Kidney epithelial cell (primary cell): ENCODE results near the gene ETV4. TPM values are rescaled to one million over a fixed set of nuclear protein-coding genes. Genes with fewer than 3 reads are reported as not detected.

ENCODE experiments used
- DNase-seq: peaks from one replicate; pipeline ENCODE4 v3.0.0-alpha.2; 2010; ENCODE audit warnings: low read depth
- H3K27me3 ChIP-seq: 2 replicates; pipeline ENCODE4 v1.6.0; 2011; ENCODE audit warnings: low read length; ENCODE audit not compliant: control insufficient read depth, insufficient read depth
- H3K36me3 ChIP-seq: 2 replicates; pipeline ENCODE4 v1.5.1; 2011; ENCODE audit warnings: low read length; ENCODE audit not compliant: control insufficient read depth, insufficient read depth
- H3K4me3 ChIP-seq: 2 replicates; pipeline ENCODE4 v1.5.1; 2011; ENCODE audit warnings: low read depth, mild to moderate bottlenecking, control low read depth, low read length
- CTCF ChIP-seq: IDR thresholded peaks from 2 replicates; pipeline ENCODE4 v1.5.1; 2011; ENCODE audit warnings: mild to moderate bottlenecking, moderate library complexity, low read length, control low read depth, inconsistent platforms; ENCODE audit not compliant: insufficient read depth, poor library complexity, severe bottlenecking
- total RNA-seq: library from RNA; depleted of rRNA; stranded (reverse); fragments of >200 nt; gene quantifications from 2 replicates; pipeline ENCODE4 v1.2.3, GENCODE V29; 2015

Gene ETV4
- total RNA-seq, 1 donor from 2014 or later: 42.1 TPM

- DNase-seq: no peak
- no peak overlapping the region for H3K4me3 ChIP-seq
- no peaks in the 10 kb centered on the region for H3K36me3 ChIP-seq
- TF ChIP-seq CTCF: no peak
- no peaks in the 10 kb centered on the region for H3K27me3 ChIP-seq
Observed at GRCh38 chr17:43574896-43575525, 28.9 kb upstream of the ETV4 start.

GRCh38 chr17:43574348-43574747 lies 28.2 kb upstream of the ETV4 start:
- Histone ChIP-seq H3K4me3 (no peak overlapping the region), H3K36me3 (no peaks in the 10 kb centered on the region), H3K27me3 (no peaks in the 10 kb centered on the region)
- DNase-seq: no peak
- TF ChIP-seq CTCF: no peak

GRCh38 chr17:43573579-43574321 lies 27.6 kb upstream of the ETV4 start:
- no peak for DNase-seq
- no peak for TF ChIP-seq CTCF
- H3K4me3 ChIP-seq: no peak overlapping the region

GRCh38 chr17:43572368-43572980 lies 26.3 kb upstream of the ETV4 start:
- Histone ChIP-seq H3K27me3 (no peaks in the 10 kb centered on the region), H3K4me3 (no peak overlapping the region), H3K36me3 (no peaks in the 10 kb centered on the region)
- TF ChIP-seq CTCF: no peak
- DNase-seq: no peak

More at GRCh38 chr17:43573579-43574321, 27.6 kb upstream of the ETV4 start:
- Histone ChIP-seq H3K27me3 (no peaks in the 10 kb centered on the region), H3K36me3 (no peaks in the 10 kb centered on the region)

- no peak overlapping the region for H3K4me3 ChIP-seq
- no peaks in the 10 kb centered on the region for H3K36me3 ChIP-seq
- no peak for TF ChIP-seq CTCF
- peak; percentile 92 for DNase-seq
- H3K27me3 ChIP-seq: no peaks in the 10 kb centered on the region
Observed at GRCh38 chr17:43570518-43570928, 24.4 kb upstream of the ETV4 start.
